ENCODE results near the gene DNAJC6. TPM values are rescaled to one million over a fixed set of nuclear protein-coding genes. Genes with fewer than 3 reads are reported as not detected.
A peak's percentile ranks its signal among the peaks of the same experiment; 100 is the strongest.

DNAJC6 gene
- total RNA-seq, 6 experiments from 2014 or later, result 13.5 to 17.7 (median 15.3) TPM

- H3K27me3 Mint-ChIP-seq (ENCODE audit: insufficient read depth), result no peaks in the 10 kb centered on the region; the same call in 1 of the 2 replicates
- no peaks in the 10 kb centered on the region for H3K9me3 Mint-ChIP-seq
- no peaks in the 10 kb centered on the region; the same call in 1 of the 2 replicates for H3K36me3 Mint-ChIP-seq (ENCODE audit: low read depth)
- H3K4me1 Mint-ChIP-seq (ENCODE audit: low read depth), result peaks cover 30% of the 10 kb centered on the region
- H3K4me3 Mint-ChIP-seq, result peak overlapping the region; percentile 88
- H3K27ac Mint-ChIP-seq, result peak overlapping the region; percentile 96
- DNase-seq, result peak; percentile 98
- TF ChIP-seq, protein P1, sequence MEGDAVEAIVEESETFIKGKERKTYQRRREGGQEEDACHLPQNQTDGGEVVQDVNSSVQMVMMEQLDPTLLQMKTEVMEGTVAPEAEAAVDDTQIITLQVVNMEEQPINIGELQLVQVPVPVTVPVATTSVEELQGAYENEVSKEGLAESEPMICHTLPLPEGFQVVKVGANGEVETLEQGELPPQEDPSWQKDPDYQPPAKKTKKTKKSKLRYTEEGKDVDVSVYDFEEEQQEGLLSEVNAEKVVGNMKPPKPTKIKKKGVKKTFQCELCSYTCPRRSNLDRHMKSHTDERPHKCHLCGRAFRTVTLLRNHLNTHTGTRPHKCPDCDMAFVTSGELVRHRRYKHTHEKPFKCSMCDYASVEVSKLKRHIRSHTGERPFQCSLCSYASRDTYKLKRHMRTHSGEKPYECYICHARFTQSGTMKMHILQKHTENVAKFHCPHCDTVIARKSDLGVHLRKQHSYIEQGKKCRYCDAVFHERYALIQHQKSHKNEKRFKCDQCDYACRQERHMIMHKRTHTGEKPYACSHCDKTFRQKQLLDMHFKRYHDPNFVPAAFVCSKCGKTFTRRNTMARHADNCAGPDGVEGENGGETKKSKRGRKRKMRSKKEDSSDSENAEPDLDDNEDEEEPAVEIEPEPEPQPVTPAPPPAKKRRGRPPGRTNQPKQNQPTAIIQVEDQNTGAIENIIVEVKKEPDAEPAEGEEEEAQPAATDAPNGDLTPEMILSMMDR (IDR thresholded peaks at IDR 0.05), result no peak
These were observed 110.6 kb downstream of the DNAJC6 start for GRCh38 chr1:65419681-65420589.

DNA sequence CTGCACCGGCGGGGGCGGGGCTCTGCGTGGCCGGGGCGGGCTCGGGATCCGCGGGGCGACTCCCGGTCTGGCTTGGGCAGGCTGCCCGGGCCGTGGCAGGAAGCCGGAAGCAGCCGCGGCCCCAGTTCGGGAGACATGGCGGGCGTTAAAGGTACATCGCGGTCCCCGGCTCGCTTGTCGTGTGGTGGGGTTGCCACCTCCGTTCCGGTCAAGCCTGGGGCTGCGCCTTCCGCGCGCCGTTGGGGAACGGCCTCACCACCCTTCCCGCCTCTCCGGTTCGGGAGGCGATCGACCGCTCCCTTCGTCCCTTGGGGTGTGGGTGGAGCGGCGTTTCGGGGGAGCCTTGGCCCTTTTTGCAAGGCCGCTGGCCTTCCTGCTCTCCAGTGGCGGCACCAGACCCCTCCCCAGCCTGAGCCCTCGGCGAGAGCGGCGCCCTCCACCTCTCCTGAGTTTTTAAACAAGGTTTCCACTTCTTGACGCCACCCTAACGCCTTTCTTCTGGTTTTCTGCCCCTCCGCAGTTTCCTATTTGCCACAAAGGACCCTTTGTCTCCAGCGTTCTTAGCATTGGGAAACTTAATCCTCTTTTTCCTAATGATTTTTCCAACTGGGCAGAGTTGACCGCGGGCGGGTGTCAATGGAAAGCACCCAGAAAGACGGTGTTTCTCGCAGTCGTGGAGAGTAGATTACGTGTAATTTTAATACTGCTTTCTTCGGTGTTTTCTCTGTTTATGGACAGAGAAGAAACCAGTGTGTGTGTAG, 111.4 kb downstream of the DNAJC6 start, which contains the start of the genes LEPR and LEPROT:
Gene LEPR (plus strand): TSS at position 79 of the 761 bp plus-strand sequence. CDS start 144,898 bp downstream, outside the sequence.
Gene LEPROT (plus strand): TSS at position 79 of the 761 bp plus-strand sequence. CDS start 57 bp downstream, at position 136.
- H3K4me3 Mint-ChIP-seq, result peak within 1 kb of the TSS; percentile 88
- H3K4me1 Mint-ChIP-seq (ENCODE audit: low read depth), result peaks cover 30% of the 10 kb centered on the region
- peaks cover 7% of the 10 kb centered on the region for H3K36me3 Mint-ChIP-seq (ENCODE audit: low read depth)
- DNase-seq, result no peak
- peak within 1 kb of the TSS; percentile 96 for H3K27ac Mint-ChIP-seq
- TF ChIP-seq, protein P1 (IDR thresholded peaks at IDR 0.05), result no peak
- H3K9me3 Mint-ChIP-seq, result no peaks in the 10 kb centered on the region
- H3K27me3 Mint-ChIP-seq (ENCODE audit: insufficient read depth), result no peaks in the 10 kb centered on the region; the same call in none of the 2 replicates

DNA sequence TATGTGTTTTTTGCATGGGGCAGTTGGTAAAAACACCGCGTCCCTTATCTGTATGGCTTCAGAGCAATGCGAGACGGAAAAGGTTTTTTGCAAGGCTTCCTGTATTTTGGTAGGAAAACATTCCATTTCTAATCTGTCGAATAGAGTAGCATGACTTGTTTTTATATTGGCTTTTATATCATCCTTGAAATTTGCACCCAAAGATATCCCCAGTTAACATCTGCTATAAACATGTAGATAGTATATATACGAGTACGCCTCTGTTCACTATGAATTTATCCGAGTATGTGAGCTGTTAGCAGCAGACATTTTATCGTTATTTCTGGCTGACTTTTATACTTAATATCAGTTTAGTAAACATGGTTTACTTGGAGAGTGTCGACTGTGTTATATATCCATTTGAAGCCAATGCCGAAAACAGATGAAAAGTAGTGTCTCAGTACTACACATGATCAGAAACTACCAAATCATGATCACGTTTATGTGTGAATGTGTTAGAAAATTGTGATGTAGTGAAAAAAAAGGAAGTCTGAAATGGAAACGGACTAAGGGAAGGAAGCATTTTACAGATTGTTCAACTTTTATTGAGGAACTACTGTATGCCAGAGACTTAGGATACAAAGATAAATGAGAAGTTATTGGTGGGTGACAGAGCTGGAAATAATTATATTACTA, 112.1 kb downstream of the DNAJC6 start:
- Mint-ChIP-seq H3K4me3 (no peak overlapping the region), H3K4me1 (ENCODE audit: low read depth) (peaks cover 30% of the 10 kb centered on the region), H3K27ac (no peak overlapping the region), H3K36me3 (ENCODE audit: low read depth) (peaks cover 14% of the 10 kb centered on the region), H3K27me3 (ENCODE audit: insufficient read depth) (no peaks in the 10 kb centered on the region; the same call in none of the 2 replicates), H3K9me3 (no peaks in the 10 kb centered on the region)
- no peak for DNase-seq
- TF ChIP-seq, protein P1 (IDR thresholded peaks at IDR 0.05), result no peak

DNA sequence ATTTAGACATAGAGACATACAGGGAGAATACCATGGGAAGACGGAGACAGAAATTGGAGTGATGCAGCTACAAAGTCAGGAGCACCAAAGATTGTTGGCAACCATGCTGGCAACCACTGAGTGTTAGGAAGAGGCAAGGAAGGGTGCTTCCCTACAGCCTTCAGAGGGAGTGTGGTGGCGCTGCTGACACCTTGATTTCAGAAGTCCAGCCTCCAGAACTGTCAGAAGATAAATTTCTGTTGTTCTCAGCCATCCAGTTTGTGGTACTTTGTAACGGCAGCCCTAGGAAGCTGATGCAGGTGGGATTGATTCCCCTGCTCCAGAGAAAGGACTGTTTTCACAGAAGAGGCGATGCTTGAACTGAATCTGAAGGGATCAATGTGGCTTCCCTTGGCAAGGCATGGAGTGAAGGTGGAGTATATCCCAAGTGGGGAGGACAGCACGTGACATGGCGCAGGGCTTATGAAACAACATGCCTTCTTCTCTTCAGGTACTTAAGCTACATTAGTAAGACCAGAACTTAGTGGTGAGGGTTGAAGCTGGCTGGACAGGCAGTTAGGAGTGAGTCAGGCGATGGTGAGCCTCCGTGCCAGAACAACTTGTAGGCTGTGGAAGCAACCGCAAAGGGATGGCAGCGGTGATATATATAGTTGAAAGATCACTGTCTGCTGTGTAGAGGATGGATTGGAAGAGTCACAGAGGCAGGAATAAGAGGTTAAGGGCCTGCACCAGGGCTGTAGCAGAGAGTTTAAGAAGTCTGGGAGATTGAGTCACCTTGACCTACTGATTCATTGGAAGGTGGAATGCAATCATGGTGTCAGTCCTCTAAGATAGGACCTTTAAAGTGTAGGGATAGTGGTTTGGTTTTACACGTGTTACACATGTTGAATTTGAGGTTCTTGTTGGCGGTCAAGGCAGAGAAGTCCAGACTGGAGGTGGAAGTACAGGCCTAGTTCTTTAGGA, 113.2 kb downstream of the DNAJC6 start:
- Mint-ChIP-seq H3K4me3 (no peak overlapping the region), H3K27ac (no peak overlapping the region), H3K4me1 (ENCODE audit: low read depth) (peaks cover 25% of the 10 kb centered on the region), H3K9me3 (no peaks in the 10 kb centered on the region), H3K36me3 (ENCODE audit: low read depth) (peaks cover 16% of the 10 kb centered on the region), H3K27me3 (ENCODE audit: insufficient read depth) (no peaks in the 10 kb centered on the region; the same call in none of the 2 replicates)
- DNase-seq, result no peak
- TF ChIP-seq, protein P1 (IDR thresholded peaks at IDR 0.05), result no peak
